H1 (cell line): Measurements from ENCODE around the gene BAZ1B. TPM values are rescaled to one million over a fixed set of nuclear protein-coding genes. Genes with fewer than 3 reads are reported as not detected.

Experiments used
- CTCF ChIA-PET: fragments of 300-600 bp; sonication (Branson Sonifier 250); formaldehyde crosslinking; loops from one replicate; lab custom pipeline; 2021; ENCODE audit not compliant: partially characterized antibody; lab: Charles Lee
- POLR2A ChIA-PET: fragments of 300-600 bp; sonication (Branson Sonifier 250); formaldehyde crosslinking; loops from one replicate; lab custom pipeline; 2021; ENCODE audit warnings: inconsistent platforms; ENCODE audit not compliant: partially characterized antibody; lab: Charles Lee
- DNase-seq, 2 experiments: peaks; one replicate each; pipeline versions ENCODE4 v3.0.0 to v3.0.0-alpha.2; 2010 to 2022; ENCODE audit warnings: low spot score in 2 of 2, low read depth in 1 of 2, mixed read lengths in 1 of 2
- FAIRE-seq: peaks from 2 replicates; lab custom pipeline; 2011; peaks lifted over from hg19 to GRCh38; lab: Jason Lieb, UNC
- H2AFZ ChIP-seq: 2 replicates; pipeline ENCODE4 v1.8.1; 2012; ENCODE audit warnings: low read length, inconsistent platforms
- H2AK5ac ChIP-seq: 2 replicates; pipeline ENCODE4 v1.6.1; 2013; ENCODE audit warnings: low read depth, low read length
- H2BK120ac ChIP-seq: replicated peaks from 2 replicates; pipeline ENCODE3; 2013; ENCODE audit warnings: low read depth, low read length, inconsistent platforms
- H2BK12ac ChIP-seq: 2 replicates; pipeline ENCODE4 v1.6.1; 2013; ENCODE audit warnings: low read depth, low read length
- H2BK15ac ChIP-seq: 2 replicates; pipeline ENCODE4 v1.6.1; 2013; ENCODE audit warnings: low read length
- H2BK20ac ChIP-seq: 2 replicates; pipeline ENCODE4 v1.6.1; 2013; ENCODE audit warnings: low read length
- H2BK5ac ChIP-seq: 2 replicates; pipeline ENCODE4 v1.6.1; 2013; ENCODE audit warnings: low read depth, low read length
- H3K14ac ChIP-seq: 2 replicates; pipeline ENCODE4 v1.6.1; 2013; ENCODE audit warnings: inconsistent platforms; ENCODE audit not compliant: insufficient read length
- H3K18ac ChIP-seq: 2 replicates; pipeline ENCODE4 v1.6.1; 2013; ENCODE audit warnings: low read length; ENCODE audit errors: extremely low read depth
- H3K23ac ChIP-seq: 2 replicates; pipeline ENCODE4 v1.6.1; 2013; ENCODE audit warnings: inconsistent platforms; ENCODE audit not compliant: insufficient read length
- H3K23me2 ChIP-seq: 2 replicates; pipeline ENCODE4 v1.6.1; 2013; ENCODE audit warnings: low read depth, low read length
- H3K27ac ChIP-seq: 2 replicates; pipeline ENCODE4 v1.6.1; 2011; ENCODE audit warnings: low read depth, low read length, inconsistent platforms
- H3K27me3 ChIP-seq, 4 experiments: replicated peaks in 1 of 4; 1 replicate in 1 of 4; 2 replicates in 3 of 4; pipeline versions ENCODE4 v1.6.1 to v1.8.1; 2011 to 2013; ENCODE audit warnings: low read length in 3 of 4, mild to moderate bottlenecking in 3 of 4, inconsistent platforms in 2 of 4, mixed read lengths in 2 of 4, moderate library complexity in 1 of 4; ENCODE audit not compliant: control insufficient read depth in 3 of 4, insufficient read depth in 3 of 4; ENCODE audit errors: extremely low read depth in 1 of 4
- H3K36me3 ChIP-seq, 4 experiments: 2 replicates each; pipeline versions ENCODE4 v1.6.1 to v1.8.1; 2011 to 2013; ENCODE audit warnings: mild to moderate bottlenecking in 4 of 4, low read length in 3 of 4, moderate library complexity in 2 of 4, control low read depth in 1 of 4, inconsistent platforms in 1 of 4; ENCODE audit not compliant: insufficient read depth in 4 of 4, control insufficient read depth in 2 of 4
- H3K4ac ChIP-seq: replicated peaks from 2 replicates; pipeline ENCODE3; 2013; ENCODE audit warnings: low read length, low read depth, mixed read lengths, inconsistent platforms; ENCODE audit not compliant: insufficient read length
- H3K4me1 ChIP-seq, 4 experiments: replicated peaks in 1 of 4; 1 replicate in 1 of 4; 2 replicates in 3 of 4; pipeline versions ENCODE4 v1.6.1 to v1.8.1; 2011 to 2013; ENCODE audit warnings: low read length in 3 of 4, inconsistent platforms in 2 of 4, mixed read lengths in 1 of 4; ENCODE audit not compliant: insufficient read depth in 4 of 4, control insufficient read depth in 3 of 4
- H3K4me2 ChIP-seq, 2 experiments: 2 replicates each; pipeline versions ENCODE4 v1.6.1 to v1.8.1; 2011 to 2013; ENCODE audit warnings: low read depth in 2 of 2, low read length in 2 of 2, control low read depth in 1 of 2, inconsistent platforms in 1 of 2, mild to moderate bottlenecking in 1 of 2; ENCODE audit not compliant: insufficient read depth in 1 of 2
- H3K4me3 ChIP-seq, 4 experiments: fragments of 200-600, 300-600 bp in 1 of 4; sonication (generic), shearing (Covaris generic), sonication (Bioruptor Twin) in 1 of 4; 2 replicates each; pipeline versions ENCODE4 v1.5.1 to v1.8.1; 2011 to 2016; ENCODE audit warnings: low read length in 4 of 4, low read depth in 3 of 4, control low read depth in 2 of 4, inconsistent platforms in 2 of 4, mild to moderate bottlenecking in 2 of 4, mixed read lengths in 1 of 4, moderate library complexity in 1 of 4; ENCODE audit not compliant: insufficient read depth in 2 of 4; ENCODE audit errors: extremely low read depth in 1 of 4
- H3K56ac ChIP-seq: replicated peaks from 2 replicates; pipeline ENCODE3; 2013; ENCODE audit warnings: low read depth, mild to moderate bottlenecking, mixed read lengths, low read length, inconsistent platforms; ENCODE audit not compliant: insufficient read length
- H3K79me1 ChIP-seq: 2 replicates; pipeline ENCODE4 v1.6.1; 2013; ENCODE audit warnings: low read depth, low read length, control low read depth
- H3K79me2 ChIP-seq, 2 experiments: 2 replicates each; pipeline versions ENCODE4 v1.6.1 to v1.8.1; 2012 to 2013; ENCODE audit warnings: low read length in 2 of 2, mild to moderate bottlenecking in 2 of 2, inconsistent platforms in 1 of 2; ENCODE audit not compliant: insufficient read depth in 2 of 2, control insufficient read depth in 1 of 2
- H3K9ac ChIP-seq, 4 experiments: replicated peaks in 1 of 4; 1 replicate in 1 of 4; 2 replicates in 3 of 4; pipeline versions ENCODE4 v1.6.1 to v1.8.1; 2011 to 2013; ENCODE audit warnings: low read depth in 3 of 4, low read length in 3 of 4, control low read depth in 2 of 4, mild to moderate bottlenecking in 2 of 4, moderate library complexity in 2 of 4, inconsistent platforms in 1 of 4; ENCODE audit errors: extremely low read depth in 1 of 4
- H3K9me3 ChIP-seq, 2 experiments: 2 replicates each; pipeline versions ENCODE4 v1.6.1 to v1.8.1; 2012 to 2013; ENCODE audit warnings: mild to moderate bottlenecking in 2 of 2, moderate library complexity in 2 of 2, control low read depth in 1 of 2, inconsistent platforms in 1 of 2, low read depth in 1 of 2, low read length in 1 of 2, mixed read lengths in 1 of 2; ENCODE audit not compliant: insufficient read depth in 2 of 2
- H4K20me1 ChIP-seq, 2 experiments: replicated peaks in 1 of 2; 2 replicates each; pipeline versions ENCODE3 to v1.8.1; 2011 to 2013; ENCODE audit warnings: inconsistent platforms in 2 of 2, low read length in 2 of 2, mild to moderate bottlenecking in 1 of 2; ENCODE audit not compliant: insufficient read depth in 2 of 2, control insufficient read depth in 1 of 2
- H4K5ac ChIP-seq: 2 replicates; pipeline ENCODE4 v1.6.1; 2013; ENCODE audit warnings: low read length, low read depth, mixed read lengths, inconsistent platforms; ENCODE audit not compliant: insufficient read length
- H4K8ac ChIP-seq: 2 replicates; pipeline ENCODE4 v1.8.0; 2013; ENCODE audit warnings: mild to moderate bottlenecking, moderate library complexity, low read length, inconsistent platforms; ENCODE audit not compliant: insufficient read depth; ENCODE audit errors: extremely low read depth
- H4K91ac ChIP-seq: replicated peaks from 2 replicates; pipeline ENCODE3; 2013; ENCODE audit warnings: low read length, mixed read lengths, inconsistent platforms; ENCODE audit not compliant: insufficient read length
- BCL11A ChIP-seq, 2 experiments: IDR thresholded peaks; one replicate each; pipeline ENCODE4 v1.6.1; 2011; ENCODE audit warnings: low read depth in 2 of 2, low read length in 2 of 2, mild to moderate bottlenecking in 2 of 2
- CEBPB ChIP-seq: IDR thresholded peaks from 2 replicates; pipeline ENCODE4 v1.6.1; 2012; ENCODE audit warnings: low read depth, low read length
- CHD1 ChIP-seq: IDR thresholded peaks from 2 replicates; pipeline ENCODE4 v1.6.1; 2012; ENCODE audit warnings: low read depth, low read length, improper control_type of control experiment
- CREB1 ChIP-seq: IDR thresholded peaks from 2 replicates; pipeline ENCODE4 v1.6.1; 2012; ENCODE audit warnings: inconsistent platforms
- EP300 ChIP-seq, 2 experiments: IDR thresholded peaks; 1 replicate in 1 of 2; 2 replicates in 1 of 2; pipeline ENCODE4 v1.6.1; 2011 to 2012; ENCODE audit warnings: low read depth in 2 of 2, low read length in 2 of 2, mild to moderate bottlenecking in 2 of 2, borderline replicate concordance in 1 of 2, inconsistent platforms in 1 of 2, moderate library complexity in 1 of 2
- EZH2 ChIP-seq: fragments of 200-600 bp; sonication (generic); IDR thresholded peaks from 2 replicates; pipeline ENCODE4 v1.7.1; 2012; ENCODE audit warnings: low read depth, mild to moderate bottlenecking, moderate library complexity, low read length, inconsistent platforms; ENCODE audit not compliant: severe bottlenecking
- GABPA ChIP-seq: IDR thresholded peaks from 2 replicates; pipeline ENCODE4 v1.6.1; 2011; ENCODE audit warnings: mild to moderate bottlenecking, low read length, moderate library complexity, borderline replicate concordance; ENCODE audit not compliant: insufficient read depth
- HDAC6 ChIP-seq: IDR thresholded peaks from one replicate; pipeline ENCODE4 v1.7.1; 2012; ENCODE audit warnings: low read depth, mild to moderate bottlenecking, inconsistent platforms, low read length, moderate library complexity
- JUN ChIP-seq: IDR thresholded peaks from 2 replicates; pipeline ENCODE4 v1.6.1; 2011; ENCODE audit warnings: low read depth, mild to moderate bottlenecking, improper control_type of control experiment, low read length
- MAX ChIP-seq: IDR thresholded peaks from 2 replicates; pipeline ENCODE4 v1.6.1; 2012; ENCODE audit warnings: inconsistent platforms
- NRF1 ChIP-seq: IDR thresholded peaks from 2 replicates; pipeline ENCODE4 v1.6.1; 2011; ENCODE audit warnings: mild to moderate bottlenecking, low read depth, low read length, improper control_type of control experiment
- RNF2 ChIP-seq: fragments of 200-900, 300-1000 bp; sonication (generic); IDR thresholded peaks from 2 replicates; pipeline ENCODE4 v1.7.1; 2016; ENCODE audit warnings: borderline replicate concordance, low read depth, mild to moderate bottlenecking, antibody characterized with exemption, low read length; ENCODE audit not compliant: poor library complexity, severe bottlenecking; ENCODE audit errors: missing control alignments
- SAP30 ChIP-seq: fragments of 300-600 bp; sonication (generic); IDR thresholded peaks from 2 replicates; pipeline ENCODE4 v1.7.1; 2012; ENCODE audit warnings: low read length, moderate library complexity, mild to moderate bottlenecking, inconsistent platforms; ENCODE audit not compliant: insufficient read depth, insufficient replicate concordance
- WGBS, 2 experiments: shearing (Covaris generic) in 1 of 2; methylation state at CpG; one replicate each; pipeline versions ENCODE4 v1.1.6 to v1.1.7; 2013 to 2015; ENCODE audit warnings: low lambda C conversion rate in 2 of 2, mixed read lengths in 2 of 2, inconsistent platforms in 1 of 2, low coverage in 1 of 2, missing lambda C conversion rate in 1 of 2; ENCODE audit not compliant: insufficient replicate concordance in 2 of 2, insufficient coverage in 1 of 2, insufficient read length in 1 of 2; ENCODE audit errors: extremely low coverage in 1 of 2, missing lambda C conversion rate in 1 of 2; 5-methylcytosine and 5-hydroxymethylcytosine counted together
- polyA plus RNA-seq, 7 experiments: library from polyadenylated mRNA; depleted of rRNA in 3 of 7; stranded (reverse) in 5 of 7; unstranded in 2 of 7; fragments of >200 nt in 5 of 7; fragments of 200-250 nt in 2 of 7; gene quantifications; 1 replicate in 5 of 7; 2 replicates in 1 of 7; 4 replicates in 1 of 7; pipeline versions ENCODE4 v1.2.1 to v1.2.3, GENCODE V29; 2011 to 2013; ENCODE audit warnings: missing spikeins in 2 of 7, mixed read lengths in 2 of 7
- total RNA-seq: library from RNA; stranded (reverse); fragmentation: NEBNext Ultra II Directional; extraction: Animal tissue kit (Norgen Biotek cat#: 25700); gene quantifications from 2 replicates; pipeline ENCODE4 v1.2.1, GENCODE V29; 2021

Gene BAZ1B
- total and polyA plus RNA-seq, 2 of the 8 experiments (the other 6 are each of a cell fraction or from before 2014, with no cell fraction given): 21.0 to 86.8 TPM

GRCh38 chr7:73426016-73426415 lies 96.1 kb downstream of the BAZ1B start:
- CTCF ChIA-PET: interaction anchor here (1.0 kb wide), 1 partner anchor 11 kb away, joined by 3 read pairs; no protein-coding TSS in a partner anchor
- TF ChIP-seq RNF2 (no peak), EP300 (IDR thresholded peaks at IDR 0.05; ENCODE audit: borderline replicate concordance in 1 of 2, low read depth in 2 of 2, low read length in 2 of 2) (no peak), NRF1 (no peak), CHD1 (no peak), EZH2 (no peak), HDAC6 (no peak), SAP30 (no peak), MAX (no peak), GABPA (no peak), JUN (no peak), CREB1 (no peak), BCL11A (IDR thresholded peaks at IDR 0.05; ENCODE audit: low read depth in 2 of 2, low read length in 2 of 2) (no peak), CEBPB (no peak)
- H2BK12ac ChIP-seq: no peak overlapping the region

More at GRCh38 chr7:73426016-73426415, 96.1 kb downstream of the BAZ1B start:
- Histone ChIP-seq H2BK120ac (no peak overlapping the region), H4K20me1 (peaks cover 0 to 3% of the 10 kb centered on the region in 2 experiments), H2BK20ac (no peak overlapping the region), H4K5ac (no peak overlapping the region), H3K23me2 (peaks cover 7% of the 10 kb centered on the region; the same call in 1 of the 2 replicates), H3K4me1 (peaks cover 0 to 21% (median 15%) of the 10 kb centered on the region in 4 experiments; a peak in 6 of 7 replicates), H3K4me3 (no peak overlapping the region), H3K14ac (no peak overlapping the region), H3K18ac (no peak overlapping the region), H3K79me1 (no peaks in the 10 kb centered on the region), H2AK5ac (no peak overlapping the region), H3K4ac (no peak overlapping the region), H4K8ac (no peak overlapping the region), H3K4me2 (no peak overlapping the region), H2AFZ (no peak overlapping the region), H3K23ac (no peak overlapping the region), H3K9me3 (no peaks in the 10 kb centered on the region), H3K27ac (no peak overlapping the region), H3K56ac (no peak overlapping the region), H3K36me3 (no peaks in the 10 kb centered on the region), H2BK5ac (no peak overlapping the region), H3K9ac (no peak overlapping the region), H2BK15ac (no peak overlapping the region), H3K27me3 (no peaks in the 10 kb centered on the region), H3K79me2 (no peaks in the 10 kb centered on the region), H4K91ac (no peak overlapping the region)
- POLR2A ChIA-PET: interaction anchor here (1.1 kb wide), 1 partner anchor 61 kb away, joined by 3 read pairs; no protein-coding TSS in a partner anchor
- DNase-seq (no peak), FAIRE-seq (no peak)
- WGBS, 2 experiments: 96% methylated on average over 4 of the region's 8 CpGs; no CpG with 5 or more reads in 1 of the 2 experiments
